HFF-Myc (cell line): ENCODE results near the gene CAMK4.

ENCODE experiments used
- DNase-seq: peaks from one replicate; pipeline ENCODE4 v3.0.0-alpha.2; 2011; ENCODE audit warnings: low read depth; ENCODE audit errors: extremely low read depth
- H3K4me3 ChIP-seq: replicated peaks from 2 replicates; pipeline ENCODE4 v1.5.1; 2011; ENCODE audit warnings: low read depth, mild to moderate bottlenecking, control low read depth, low read length
- TF ChIP-seq, protein P1 (sequence below): IDR thresholded peaks from 2 replicates; pipeline ENCODE4 v1.5.1; 2012; ENCODE audit warnings: mild to moderate bottlenecking, low read depth, low read length, control low read depth; ENCODE audit errors: missing control alignments

Gene CAMK4

DNA sequence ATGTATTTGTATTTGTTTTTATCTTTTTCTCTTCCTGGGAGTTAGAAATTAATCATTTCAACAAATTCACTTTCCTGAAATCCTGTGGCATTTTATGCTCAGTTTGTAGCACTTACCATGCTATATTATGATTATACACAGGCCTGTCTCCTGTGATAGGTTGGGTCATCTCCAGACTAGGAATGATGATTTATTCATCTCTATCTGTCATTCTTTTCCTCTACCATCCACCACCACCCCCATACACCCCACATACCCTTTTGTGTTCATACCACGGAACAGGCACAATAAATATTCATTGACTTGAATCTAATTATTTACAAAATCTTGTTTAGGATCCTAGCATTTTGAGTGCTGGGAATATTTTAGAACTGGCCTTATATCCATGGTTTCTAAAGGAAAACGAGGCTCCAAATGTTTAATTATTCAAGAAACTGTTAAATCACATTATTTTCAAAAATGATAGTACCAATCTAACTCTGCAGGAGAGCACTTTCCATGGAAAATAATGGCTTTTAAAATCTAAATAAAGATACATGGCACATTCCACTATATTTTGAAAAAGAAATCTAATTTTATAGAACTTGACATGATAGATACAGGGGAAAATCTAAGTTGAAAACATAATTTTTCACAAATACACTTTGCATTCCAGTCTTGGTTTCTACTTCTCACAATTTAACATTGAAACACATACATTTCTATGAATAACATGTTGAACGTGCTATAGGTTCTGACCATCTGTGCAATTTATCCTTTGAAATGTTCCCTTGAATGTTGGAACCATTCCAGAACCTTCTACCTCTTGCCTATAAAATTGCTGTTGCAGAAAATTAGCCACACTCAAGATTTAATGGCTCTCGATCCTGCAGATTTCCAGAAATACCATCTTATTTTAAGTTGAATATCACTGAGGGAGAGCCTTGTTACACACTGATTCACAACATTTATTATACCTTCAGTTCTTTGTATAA lies 198.8 kb downstream of the CAMK4 start:
- no peak for DNase-seq
- TF ChIP-seq, protein P1, sequence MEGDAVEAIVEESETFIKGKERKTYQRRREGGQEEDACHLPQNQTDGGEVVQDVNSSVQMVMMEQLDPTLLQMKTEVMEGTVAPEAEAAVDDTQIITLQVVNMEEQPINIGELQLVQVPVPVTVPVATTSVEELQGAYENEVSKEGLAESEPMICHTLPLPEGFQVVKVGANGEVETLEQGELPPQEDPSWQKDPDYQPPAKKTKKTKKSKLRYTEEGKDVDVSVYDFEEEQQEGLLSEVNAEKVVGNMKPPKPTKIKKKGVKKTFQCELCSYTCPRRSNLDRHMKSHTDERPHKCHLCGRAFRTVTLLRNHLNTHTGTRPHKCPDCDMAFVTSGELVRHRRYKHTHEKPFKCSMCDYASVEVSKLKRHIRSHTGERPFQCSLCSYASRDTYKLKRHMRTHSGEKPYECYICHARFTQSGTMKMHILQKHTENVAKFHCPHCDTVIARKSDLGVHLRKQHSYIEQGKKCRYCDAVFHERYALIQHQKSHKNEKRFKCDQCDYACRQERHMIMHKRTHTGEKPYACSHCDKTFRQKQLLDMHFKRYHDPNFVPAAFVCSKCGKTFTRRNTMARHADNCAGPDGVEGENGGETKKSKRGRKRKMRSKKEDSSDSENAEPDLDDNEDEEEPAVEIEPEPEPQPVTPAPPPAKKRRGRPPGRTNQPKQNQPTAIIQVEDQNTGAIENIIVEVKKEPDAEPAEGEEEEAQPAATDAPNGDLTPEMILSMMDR = no peak
- no peak overlapping the region for H3K4me3 ChIP-seq

DNA sequence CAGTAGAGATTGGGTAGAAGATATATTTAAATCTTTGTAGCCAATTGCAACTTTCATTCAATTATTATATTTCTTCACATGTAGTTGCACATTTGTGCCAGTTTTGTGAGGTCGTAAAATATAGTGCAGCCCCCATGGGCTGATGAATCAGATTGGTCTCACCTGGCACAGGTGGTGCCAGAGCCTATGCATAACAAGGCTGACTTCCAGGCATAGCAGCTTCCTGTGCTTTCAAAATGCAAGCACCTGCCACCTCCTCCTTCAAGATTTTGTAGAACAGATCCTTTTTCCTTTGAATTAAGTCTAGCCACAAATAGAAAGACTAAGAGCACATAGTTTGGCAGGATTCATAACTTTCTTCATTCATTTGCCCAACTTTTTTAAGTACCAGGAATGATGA lies 201.0 kb downstream of the CAMK4 start:
- no peak for DNase-seq
- TF ChIP-seq, protein P1 = no peak
- no peak overlapping the region for H3K4me3 ChIP-seq

DNA sequence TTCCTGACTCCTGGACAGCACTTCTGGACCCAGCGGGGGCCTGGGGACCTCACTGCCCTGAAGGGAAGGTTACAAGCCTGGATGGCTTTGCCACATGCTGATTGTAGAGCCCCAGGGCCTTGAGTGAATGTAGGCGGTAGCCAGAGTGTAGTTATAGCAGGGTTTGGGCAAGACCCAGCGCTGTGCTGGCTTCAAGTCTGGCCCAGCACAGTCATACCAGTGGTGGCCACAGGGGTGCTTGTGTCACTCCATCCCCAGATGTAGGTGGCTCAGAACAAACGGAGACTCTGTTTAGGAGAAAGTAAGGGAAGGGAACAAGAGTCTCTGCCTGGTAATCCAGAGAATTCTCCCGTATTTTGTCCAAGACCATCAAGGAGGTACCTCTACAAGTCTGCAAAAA lies 203.6 kb downstream of the CAMK4 start:
- TF ChIP-seq, protein P1 = no peak
- no peak overlapping the region for H3K4me3 ChIP-seq
- DNase-seq = no peak

DNA sequence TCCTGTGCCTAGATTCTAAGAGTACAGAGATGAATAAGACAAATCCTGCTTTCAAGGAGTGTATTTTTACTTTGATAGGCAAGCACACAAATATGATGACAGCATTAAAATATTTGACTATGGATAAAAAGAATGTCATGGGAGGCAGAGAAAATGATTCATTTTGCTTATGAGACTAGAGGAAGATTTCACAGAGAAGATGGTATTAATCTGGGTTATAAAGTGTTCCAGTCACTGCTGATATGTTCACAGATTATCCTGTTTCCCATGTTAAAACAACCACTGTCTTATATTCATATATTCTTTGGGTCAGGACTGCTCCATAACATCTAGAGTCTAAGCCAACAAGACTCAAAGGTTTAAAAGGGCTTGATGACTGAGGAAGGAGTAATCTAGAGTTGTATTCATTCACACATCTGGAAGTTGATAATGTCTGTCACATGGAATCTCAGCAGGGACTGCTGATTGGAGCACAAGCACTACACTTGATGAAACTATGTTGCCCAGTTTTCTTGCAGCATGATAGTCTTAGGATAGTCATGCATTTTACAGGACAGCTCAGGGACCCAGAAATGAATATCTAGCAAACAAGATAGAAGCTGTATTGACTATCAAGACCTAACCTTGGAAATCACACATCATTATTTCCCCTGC lies 208.8 kb downstream of the CAMK4 start:
- no peak overlapping the region for H3K4me3 ChIP-seq
- DNase-seq = no peak
- TF ChIP-seq, protein P1 = no peak

DNA sequence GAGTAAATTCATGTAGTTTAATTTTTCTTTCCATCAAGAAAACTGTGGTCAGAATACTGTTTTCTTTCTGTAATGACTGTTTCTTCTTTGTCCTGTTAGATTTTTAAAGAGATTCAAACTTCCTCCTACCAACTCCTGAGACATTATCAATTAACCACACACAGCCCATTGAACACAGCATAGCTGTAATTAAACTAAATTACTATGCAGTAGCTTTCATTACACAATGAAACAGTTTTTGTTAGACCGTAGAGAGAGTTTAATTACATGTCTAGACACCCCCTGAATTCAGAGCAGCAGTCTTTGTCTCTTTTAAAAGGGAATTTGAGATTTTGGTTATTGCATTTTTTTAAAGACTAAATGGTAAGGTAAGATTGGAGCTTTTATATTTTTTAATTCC lies 210.6 kb downstream of the CAMK4 start:
- DNase-seq = no peak
- TF ChIP-seq, protein P1 = no peak
- H3K4me3 ChIP-seq = no peak overlapping the region

DNA sequence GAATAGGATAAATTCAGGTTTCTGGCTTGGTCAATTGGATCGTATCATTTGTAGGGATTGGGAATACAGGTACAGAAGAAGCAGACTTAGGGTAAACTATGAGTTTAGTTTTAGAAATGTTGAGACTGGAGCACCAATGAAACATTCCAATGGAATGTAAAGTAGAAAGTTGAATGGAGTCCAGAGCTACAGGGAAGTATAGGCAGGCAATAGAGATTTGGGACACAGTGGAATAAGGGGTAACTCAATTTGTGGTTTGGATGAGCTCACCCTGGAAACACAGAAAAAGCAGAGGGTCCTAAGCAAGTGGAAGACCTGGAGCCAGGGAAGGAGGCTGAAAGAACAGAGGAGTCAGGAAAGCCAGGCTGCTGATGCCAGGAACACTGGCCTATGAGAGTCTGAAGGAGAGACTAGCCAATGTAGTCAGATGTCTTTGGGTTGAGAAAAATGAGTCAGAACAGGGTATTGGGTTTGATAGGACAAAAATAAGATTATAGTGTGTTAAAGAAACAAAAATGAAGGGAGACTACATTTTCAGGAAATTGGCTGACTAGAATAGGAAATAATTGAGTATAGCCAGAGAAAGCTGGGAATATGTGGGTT lies 215.4 kb downstream of the CAMK4 start:
- no peak overlapping the region for H3K4me3 ChIP-seq
- DNase-seq = no peak
- TF ChIP-seq, protein P1 = no peak
